Measurements from ENCODE around the gene SMYD4. TPM values are rescaled to one million over a fixed set of nuclear protein-coding genes. Genes with fewer than 3 reads are reported as not detected.

SMYD4 gene
- total RNA-seq, 1 donor from 2014 or later: 17.8 TPM

DNA sequence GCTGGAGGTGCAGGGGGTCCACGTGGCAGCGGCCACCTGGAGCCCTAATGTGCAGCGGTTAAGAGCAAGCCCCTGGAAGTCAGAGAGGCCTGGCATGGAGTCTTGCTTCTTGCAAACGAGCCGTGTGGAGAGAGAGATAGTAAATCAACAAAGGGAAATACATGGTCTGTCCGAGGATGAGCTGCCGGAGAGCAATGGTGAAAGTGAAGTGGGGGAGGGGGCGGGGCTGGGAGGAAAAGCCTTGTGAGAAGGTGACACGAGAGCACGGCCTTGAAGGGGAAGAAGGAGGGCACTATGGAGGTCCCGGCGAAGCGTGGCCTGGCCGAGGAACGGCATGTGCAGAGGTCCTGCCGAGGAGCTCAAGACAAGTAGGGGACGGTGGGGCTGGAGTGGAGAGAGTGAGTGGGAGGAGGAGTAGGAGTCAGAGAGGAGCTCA is 73.9 kb downstream of the SMYD4 start:
- no peaks in the 10 kb centered on the region for H3K27me3 ChIP-seq
- peaks cover 16% of the 10 kb centered on the region for H3K4me1 ChIP-seq
- no peak overlapping the region for H3K27ac ChIP-seq
- intact Hi-C loops (cut with DNase I): no loop called here
- ATAC-seq (no peak), DNase-seq (no peak)
- no peaks in the 10 kb centered on the region for H3K9me3 ChIP-seq
- H3K4me3 ChIP-seq: no peak overlapping the region
- TF ChIP-seq, protein P1, sequence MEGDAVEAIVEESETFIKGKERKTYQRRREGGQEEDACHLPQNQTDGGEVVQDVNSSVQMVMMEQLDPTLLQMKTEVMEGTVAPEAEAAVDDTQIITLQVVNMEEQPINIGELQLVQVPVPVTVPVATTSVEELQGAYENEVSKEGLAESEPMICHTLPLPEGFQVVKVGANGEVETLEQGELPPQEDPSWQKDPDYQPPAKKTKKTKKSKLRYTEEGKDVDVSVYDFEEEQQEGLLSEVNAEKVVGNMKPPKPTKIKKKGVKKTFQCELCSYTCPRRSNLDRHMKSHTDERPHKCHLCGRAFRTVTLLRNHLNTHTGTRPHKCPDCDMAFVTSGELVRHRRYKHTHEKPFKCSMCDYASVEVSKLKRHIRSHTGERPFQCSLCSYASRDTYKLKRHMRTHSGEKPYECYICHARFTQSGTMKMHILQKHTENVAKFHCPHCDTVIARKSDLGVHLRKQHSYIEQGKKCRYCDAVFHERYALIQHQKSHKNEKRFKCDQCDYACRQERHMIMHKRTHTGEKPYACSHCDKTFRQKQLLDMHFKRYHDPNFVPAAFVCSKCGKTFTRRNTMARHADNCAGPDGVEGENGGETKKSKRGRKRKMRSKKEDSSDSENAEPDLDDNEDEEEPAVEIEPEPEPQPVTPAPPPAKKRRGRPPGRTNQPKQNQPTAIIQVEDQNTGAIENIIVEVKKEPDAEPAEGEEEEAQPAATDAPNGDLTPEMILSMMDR (IDR thresholded peaks at IDR 0.05): no peak
- H3K36me3 ChIP-seq: no peaks in the 10 kb centered on the region

DNA sequence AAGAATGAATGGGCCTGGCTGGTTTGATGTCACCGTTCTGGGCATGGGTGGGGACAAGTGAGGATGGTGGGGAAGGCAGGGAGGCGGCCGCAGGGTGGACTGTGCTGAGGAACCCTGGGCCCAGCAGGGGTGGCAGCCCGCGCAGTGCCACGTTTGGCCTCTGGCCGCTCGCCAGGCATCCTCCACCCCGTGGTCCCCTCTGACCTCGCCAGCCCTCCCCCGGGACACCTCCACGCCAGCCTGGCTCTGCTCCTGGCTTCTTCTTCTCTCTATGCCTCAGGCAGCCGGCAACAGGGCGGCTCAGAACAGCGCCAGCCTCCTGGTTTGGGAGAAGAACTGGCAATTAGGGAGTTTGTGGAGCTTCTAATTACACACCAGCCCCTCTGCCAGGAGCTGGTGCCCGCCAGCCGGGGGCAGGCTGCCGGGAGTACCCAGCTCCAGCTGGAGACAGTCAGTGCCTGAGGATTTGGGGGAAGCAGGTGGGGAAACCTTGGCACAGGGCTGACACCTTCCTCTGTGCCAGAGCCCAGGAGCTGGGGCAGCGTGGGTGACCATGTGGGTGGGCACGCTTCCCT is 74.4 kb downstream of the SMYD4 start:
- ATAC-seq (no peak), DNase-seq (peak; percentile 68)
- H3K9me3 ChIP-seq: no peaks in the 10 kb centered on the region
- H3K4me1 ChIP-seq: peaks cover 21% of the 10 kb centered on the region
- H3K27ac ChIP-seq: peak overlapping the region; percentile 30
- H3K36me3 ChIP-seq: no peaks in the 10 kb centered on the region
- H3K4me3 ChIP-seq: no peak overlapping the region
- intact Hi-C loops (cut with DNase I): no loop called here
- TF ChIP-seq, protein P1 (IDR thresholded peaks at IDR 0.05): no peak
- H3K27me3 ChIP-seq: no peaks in the 10 kb centered on the region

DNA sequence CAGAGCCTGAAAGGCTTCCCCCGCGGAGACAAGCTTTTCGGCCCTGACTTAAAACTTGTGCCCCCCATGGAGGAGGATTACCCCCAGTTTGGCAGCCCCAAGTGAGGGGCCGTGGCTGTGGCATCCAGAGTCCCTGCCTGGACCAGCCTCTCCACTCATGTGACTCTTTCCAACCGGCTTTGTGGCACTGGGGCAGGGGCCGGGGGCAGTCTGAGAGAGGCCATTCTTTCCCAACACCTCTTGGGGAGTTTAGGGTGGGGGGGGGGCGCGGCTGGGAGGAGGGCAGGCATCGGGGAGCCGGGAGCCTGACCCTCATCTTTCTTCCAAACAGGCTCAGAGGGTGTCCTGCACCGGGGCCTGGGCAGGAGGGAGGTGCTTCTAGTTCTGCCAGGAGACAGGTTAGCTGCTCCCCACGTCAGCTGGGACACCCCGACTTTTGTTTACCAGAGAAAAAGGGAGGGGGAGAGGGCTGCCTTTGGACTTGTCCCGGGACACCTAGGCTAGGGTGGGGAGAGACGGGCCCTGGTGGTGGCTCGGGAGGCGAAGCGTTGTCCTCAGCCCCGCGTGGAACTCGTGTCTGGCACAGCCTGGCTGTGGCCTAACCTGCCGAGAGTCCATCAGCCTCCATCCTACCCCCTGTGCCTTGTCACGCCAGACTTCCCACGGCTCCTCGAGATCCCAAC is 75.1 kb downstream of the SMYD4 start:
- H3K36me3 ChIP-seq: no peaks in the 10 kb centered on the region
- DNase-seq: peak; percentile 68
- H3K9me3 ChIP-seq: no peaks in the 10 kb centered on the region
- peaks cover 21% of the 10 kb centered on the region for H3K4me1 ChIP-seq
- H3K27me3 ChIP-seq: no peaks in the 10 kb centered on the region
- peak overlapping the region; percentile 30 for H3K27ac ChIP-seq
- ATAC-seq: no peak
- intact Hi-C loops (cut with DNase I): no loop called here
- H3K4me3 ChIP-seq: peak overlapping the region; percentile 3
- TF ChIP-seq, protein P1 (IDR thresholded peaks at IDR 0.05): no peak

DNA sequence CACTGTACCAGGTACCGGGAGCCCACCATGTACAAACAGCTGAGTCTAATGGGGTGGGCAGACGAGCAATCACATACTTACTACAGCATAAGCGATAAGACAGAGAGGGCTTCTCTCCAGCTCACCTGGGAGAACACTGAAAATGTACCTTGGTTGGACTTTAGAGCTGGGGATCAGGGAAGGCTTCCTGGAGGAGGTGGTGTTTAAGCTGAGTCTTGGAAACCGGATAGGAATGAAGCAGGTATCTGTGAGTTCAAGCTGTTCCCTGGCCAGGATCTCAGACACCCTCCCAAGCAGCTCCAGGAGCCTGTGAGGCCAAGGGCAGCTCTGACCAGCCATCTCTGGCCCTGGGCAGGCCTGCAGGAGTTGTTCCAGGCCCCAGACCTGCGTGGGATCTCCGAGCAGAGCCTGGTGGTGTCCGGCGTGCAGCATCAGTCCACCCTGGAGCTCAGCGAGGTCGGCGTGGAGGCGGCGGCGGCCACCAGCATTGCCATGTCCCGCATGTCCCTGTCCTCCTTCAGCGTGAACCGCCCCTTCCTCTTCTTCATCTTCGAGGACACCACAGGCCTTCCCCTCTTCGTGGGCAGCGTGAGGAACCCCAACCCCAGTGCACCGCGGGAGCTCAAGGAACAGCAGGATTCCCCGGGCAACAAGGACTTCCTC is 75.8 kb downstream of the SMYD4 start:
- Histone ChIP-seq H3K36me3 (no peaks in the 10 kb centered on the region), H3K27me3 (no peaks in the 10 kb centered on the region), H3K4me1 (peaks cover 21% of the 10 kb centered on the region), H3K9me3 (no peaks in the 10 kb centered on the region), H3K27ac (peak overlapping the region; percentile 30), H3K4me3 (peak overlapping the region; percentile 37)
- DNase-seq: peak; percentile 73
- ATAC-seq: no peak
- intact Hi-C loops (cut with DNase I): no loop called here
- TF ChIP-seq, protein P1 (IDR thresholded peaks at IDR 0.05): no peak

DNA sequence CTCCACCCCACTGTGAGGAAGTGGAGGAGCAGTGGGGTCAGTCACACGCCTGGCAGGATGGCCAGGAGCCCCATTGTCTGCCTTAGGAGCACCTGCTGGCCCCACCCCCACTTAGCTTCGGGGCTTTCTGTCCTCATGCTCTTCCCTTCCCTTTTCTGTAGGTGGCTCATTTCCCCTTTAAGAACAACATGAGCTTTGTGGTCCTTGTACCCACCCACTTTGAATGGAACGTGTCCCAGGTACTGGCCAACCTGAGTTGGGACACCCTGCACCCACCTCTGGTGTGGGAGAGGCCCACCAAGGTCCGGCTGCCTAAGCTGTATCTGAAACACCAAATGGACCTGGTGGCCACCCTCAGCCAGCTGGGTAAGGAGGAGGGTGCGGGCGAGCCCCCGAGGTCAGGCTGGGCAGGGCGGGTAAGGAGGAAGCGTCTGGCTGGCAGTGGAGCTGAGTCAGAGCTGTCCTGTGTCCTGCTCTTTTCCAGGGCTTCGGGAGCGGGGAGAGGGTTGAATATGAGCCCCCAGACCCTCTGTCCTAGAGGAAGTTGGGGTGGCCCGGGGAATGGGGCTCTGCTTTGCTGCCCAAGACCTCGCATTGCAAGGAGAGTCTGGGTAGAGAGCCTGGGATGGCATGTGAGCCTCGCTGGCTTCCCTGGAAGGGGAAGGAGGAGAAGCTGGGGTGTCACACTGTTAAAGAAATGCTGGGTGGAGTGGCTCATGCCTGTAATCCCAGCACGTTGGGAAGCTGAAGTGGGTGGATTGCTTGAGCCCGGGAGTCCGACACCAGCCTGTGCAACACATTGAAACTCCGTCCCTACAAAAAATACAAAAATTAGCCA is 77.1 kb downstream of the SMYD4 start:
- peaks cover 22% of the 10 kb centered on the region for H3K4me1 ChIP-seq
- H3K27ac ChIP-seq: peak overlapping the region; percentile 82
- ATAC-seq (peak; percentile 76), DNase-seq (peak; percentile 89)
- H3K36me3 ChIP-seq: no peaks in the 10 kb centered on the region
- peak overlapping the region; percentile 37 for H3K4me3 ChIP-seq
- H3K27me3 ChIP-seq: no peaks in the 10 kb centered on the region
- TF ChIP-seq, protein P1 (IDR thresholded peaks at IDR 0.05): peak; percentile 7
- H3K9me3 ChIP-seq: no peaks in the 10 kb centered on the region
- intact Hi-C loops (cut with DNase I): no loop called here

Measured in upper lobe of right lung (tissue), 1 donor.